GM23338 (cell line): ENCODE data around the gene CNTNAP1. TPM values are rescaled to one million over a fixed set of nuclear protein-coding genes. Genes with fewer than 3 reads are reported as not detected.
A peak's percentile ranks its signal among the peaks of the same experiment; 100 is the strongest.

ENCODE experiments used
- ATAC-seq: fragments of 200-7000 bp; cut with Tn5 transposase; 3 replicates; pipeline ENCODE4 v1.9.1; 2020
- DNase-seq: peaks from one replicate; pipeline ENCODE4 v3.0.0-alpha.2; 2015; ENCODE audit warnings: low spot score
- H2AFZ ChIP-seq: fragments of 200-600 bp; sonication (generic); 2 replicates; pipeline ENCODE4 v1.8.0; 2016; ENCODE audit warnings: antibody characterized with exemption, mild to moderate bottlenecking, moderate library complexity
- H3F3A ChIP-seq: fragments of 200-600 bp; sonication (generic); replicated peaks from 2 replicates; pipeline ENCODE4 v1.8.0; 2017; ENCODE audit warnings: antibody characterized with exemption, mixed run types, low read depth
- H3K27ac ChIP-seq: fragments of 200-600 bp; sonication (generic); 2 replicates; pipeline ENCODE4 v1.6.1; 2016; ENCODE audit warnings: low read depth
- H3K27me3 ChIP-seq: fragments of 200-600 bp; sonication (generic); 2 replicates; pipeline ENCODE4 v1.8.0; 2016; ENCODE audit warnings: mild to moderate bottlenecking, mixed run types, moderate library complexity; ENCODE audit not compliant: insufficient read depth
- H3K36me3 ChIP-seq: fragments of 200-600 bp; sonication (generic); 2 replicates; pipeline ENCODE4 v1.8.0; 2016; ENCODE audit warnings: mild to moderate bottlenecking; ENCODE audit not compliant: insufficient read depth
- H3K4me1 ChIP-seq: fragments of 200-600 bp; sonication (generic); 2 replicates; pipeline ENCODE4 v1.8.0; 2016; ENCODE audit warnings: mild to moderate bottlenecking, moderate library complexity; ENCODE audit not compliant: insufficient read depth
- H3K4me2 ChIP-seq: fragments of 200-600 bp; sonication (generic); 2 replicates; pipeline ENCODE4 v1.7.1; 2017; ENCODE audit warnings: mixed run types
- H3K4me3 ChIP-seq: fragments of 200-600 bp; sonication (generic); 2 replicates; pipeline ENCODE4 v1.6.1; 2016; ENCODE audit warnings: mixed run types
- H3K79me2 ChIP-seq: fragments of 200-600 bp; sonication (generic); replicated peaks from 2 replicates; pipeline ENCODE4 v1.8.0; 2017; ENCODE audit warnings: mild to moderate bottlenecking; ENCODE audit not compliant: insufficient read depth
- H3K9me2 ChIP-seq: fragments of 200-600 bp; sonication (generic); 2 replicates; pipeline ENCODE4 v1.8.0; 2017; ENCODE audit not compliant: insufficient read depth
- H4K20me1 ChIP-seq: fragments of 200-600 bp; sonication (generic); replicated peaks from 2 replicates; pipeline ENCODE4 v1.8.0; 2017; ENCODE audit warnings: mild to moderate bottlenecking; ENCODE audit not compliant: insufficient read depth
- H3K27ac Mint-ChIP-seq: 2 replicates; pipeline ENCODE4 v1.8.0; 2020; ENCODE audit warnings: inconsistent platforms, mild to moderate bottlenecking, moderate library complexity, mixed read lengths
- H3K27me3 Mint-ChIP-seq: 3 replicates; pipeline ENCODE4 v1.8.0; 2022; ENCODE audit warnings: low read depth, mild to moderate bottlenecking, moderate library complexity, mixed read lengths, inconsistent platforms; ENCODE audit not compliant: insufficient read depth, poor library complexity
- H3K36me3 Mint-ChIP-seq: 3 replicates; pipeline ENCODE4 v1.8.0; 2021; ENCODE audit warnings: low read depth, mild to moderate bottlenecking, inconsistent platforms, moderate library complexity, mixed read lengths
- H3K4me1 Mint-ChIP-seq: 3 replicates; pipeline ENCODE4 v1.8.0; 2020; ENCODE audit warnings: mild to moderate bottlenecking, inconsistent platforms, mixed read lengths
- H3K4me3 Mint-ChIP-seq: 3 replicates; pipeline ENCODE4 v1.8.0; 2021; ENCODE audit warnings: moderate library complexity, mild to moderate bottlenecking, inconsistent platforms, mixed read lengths
- H3K9me3 Mint-ChIP-seq: 3 replicates; pipeline ENCODE4 v1.8.0; 2020; ENCODE audit warnings: moderate library complexity, mild to moderate bottlenecking, inconsistent platforms, mixed read lengths
- NANOG ChIP-seq: IDR thresholded peaks from 2 replicates; pipeline ENCODE4 v1.6.1; 2016; ENCODE audit warnings: antibody characterized with exemption, borderline replicate concordance
- POLR2AphosphoS5 ChIP-seq: IDR thresholded peaks from 2 replicates; pipeline ENCODE4 v1.6.1; 2016; ENCODE audit warnings: antibody characterized with exemption, low read depth
- REST ChIP-seq: IDR thresholded peaks from one replicate; pipeline ENCODE4 v1.6.1; 2018; ENCODE audit warnings: antibody characterized with exemption; ENCODE audit not compliant: unreplicated experiment
- STAT1 ChIP-seq: IDR thresholded peaks from one replicate; pipeline ENCODE4 v1.6.1; 2016; ENCODE audit warnings: antibody characterized with exemption; ENCODE audit not compliant: unreplicated experiment
- ZNF331 ChIP-seq: fragments of 250-450 bp; sonication (Bioruptor Pico); IDR thresholded peaks from 2 replicates; pipeline ENCODE4 v1.5.0; 2020; ENCODE audit warnings: low read depth, mild to moderate bottlenecking, moderate library complexity
- ZNF462 ChIP-seq: fragments of 250-450 bp; sonication (Bioruptor Pico); IDR thresholded peaks from 2 replicates; pipeline ENCODE4 v1.5.0; 2020; ENCODE audit warnings: mild to moderate bottlenecking, moderate library complexity
- polyA plus RNA-seq: library from polyadenylated mRNA; unstranded; fragments of >200 nt; fragmentation: Nextera tagmentation; extraction: Ambion mirVana; gene quantifications from 2 replicates; pipeline ENCODE4 v1.2.1, GENCODE V29; 2016
- total RNA-seq: library from RNA; depleted of rRNA; stranded (reverse); fragments of >200 nt; shearing (Covaris generic); gene quantifications from 2 replicates; pipeline ENCODE4 v1.2.3, GENCODE V29; 2014

Gene CNTNAP1
- total and polyA plus RNA-seq, 2 experiments from 2014 or later, result 1.3 to 5.0 TPM

GRCh38 chr17:42686520-42687128 lies 4.3 kb downstream of the CNTNAP1 start (continued):
- TF ChIP-seq ZNF462 (CRISPR knock-in tag) (no peak), NANOG (no peak)

- Mint-ChIP-seq H3K9me3 (no peaks in the 10 kb centered on the region), H3K27ac (no peak overlapping the region), H3K4me3 (no peak overlapping the region), H3K36me3 (peaks cover 31% of the 10 kb centered on the region), H3K4me1 (peaks cover 26% of the 10 kb centered on the region), H3K27me3 (peaks cover 31% of the 10 kb centered on the region)
- peaks cover 6% of the 10 kb centered on the region; the same call in 1 of the 2 replicates for H3K4me1 ChIP-seq
- no peaks in the 10 kb centered on the region for H3K9me2 ChIP-seq
- H3K27ac ChIP-seq, result no peak overlapping the region
- H3K4me2 ChIP-seq, result no peak overlapping the region
- peaks cover 26% of the 10 kb centered on the region for H3K27me3 ChIP-seq
- 0 out of 3 replicates have a peak, but pooled peaks have one; percentile 3 for ATAC-seq
- H3F3A ChIP-seq, result peaks cover 14% of the 10 kb centered on the region; the same call in 1 of the 2 replicates
- H3K79me2 ChIP-seq, result no peaks in the 10 kb centered on the region
- 0 out of 2 replicates have a peak, but pooled peaks cover 2% of the 10 kb centered on the region for H4K20me1 ChIP-seq
- no peak for DNase-seq
- no peak overlapping the region for H3K4me3 ChIP-seq
- no peaks in the 10 kb centered on the region for H3K36me3 ChIP-seq
- no peak overlapping the region for H2AFZ ChIP-seq
- TF ChIP-seq NANOG, result no peak
- TF ChIP-seq POLR2AphosphoS5, result no peak
- no peak for TF ChIP-seq ZNF331 (CRISPR knock-in tag)
- TF ChIP-seq REST, result no peak
- no peak for TF ChIP-seq STAT1
Observed at GRCh38 chr17:42687707-42688320, 5.5 kb downstream of the CNTNAP1 start.
